Activated CD4-positive, alpha-beta memory T cell treated with anti-CD3 and anti-CD28 coated beads, Interleukin-2, amount 10 ng/mL, durations not matched to agents 7 days and 5 days (primary cell): ENCODE results near the gene ACADSB. TPM values are rescaled to one million over a fixed set of nuclear protein-coding genes. Genes with fewer than 3 reads are reported as not detected.

Source experiments
- CTCF ChIA-PET: fragments of 350-600 bp; sonication (Branson Sonifier 250); formaldehyde crosslinking; loops from one replicate; lab custom pipeline; 2021; ENCODE audit warnings: antibody characterized with exemption, inconsistent platforms; lab: Charles Lee
- POLR2A ChIA-PET: fragments of 350-600 bp; sonication (Branson Sonifier 250); formaldehyde crosslinking; loops from one replicate; lab custom pipeline; 2021; ENCODE audit warnings: antibody characterized with exemption; lab: Charles Lee
- DNase-seq: peaks from one replicate; pipeline ENCODE4 v3.0.0-alpha.2; 2020
- H3K27ac Mint-ChIP-seq: one replicate; pipeline ENCODE4 v1.8.0; 2021; ENCODE audit warnings: mild to moderate bottlenecking, mixed read lengths
- H3K27me3 Mint-ChIP-seq: one replicate; pipeline ENCODE4 v1.8.0; 2021; ENCODE audit warnings: mixed read lengths
- H3K36me3 Mint-ChIP-seq: one replicate; pipeline ENCODE4 v1.8.0; 2021; ENCODE audit warnings: low read depth, mixed read lengths
- H3K4me1 Mint-ChIP-seq: one replicate; pipeline ENCODE4 v1.8.0; 2021; ENCODE audit warnings: mixed read lengths
- H3K4me3 Mint-ChIP-seq: one replicate; pipeline ENCODE4 v1.8.0; 2021; ENCODE audit warnings: mild to moderate bottlenecking, mixed read lengths
- H3K9me3 Mint-ChIP-seq: one replicate; pipeline ENCODE4 v1.8.0; 2021; ENCODE audit warnings: mixed read lengths
- total RNA-seq, 2 experiments: library from RNA; stranded (reverse); gene quantifications; one replicate each; pipeline ENCODE4 v1.2.3, GENCODE V29; 2021

Gene ACADSB
- total RNA-seq, 2 experiments from 2014 or later: 21.2 to 21.7 TPM

- no peaks in the 10 kb centered on the region for H3K9me3 Mint-ChIP-seq
- H3K4me1 Mint-ChIP-seq: no peaks in the 10 kb centered on the region
- H3K27ac Mint-ChIP-seq: no peak overlapping the region
- ChIA-PET CTCF (no interaction called here), POLR2A (no interaction called here)
- no peak for DNase-seq
- peaks cover 18% of the 10 kb centered on the region for H3K27me3 Mint-ChIP-seq
- H3K4me3 Mint-ChIP-seq: no peak overlapping the region
- no peaks in the 10 kb centered on the region for H3K36me3 Mint-ChIP-seq
These were observed 53.1 kb downstream of the ACADSB start for GRCh38 chr10:123061865-123062264.

- no peak for DNase-seq
- ChIA-PET CTCF (no interaction called here), POLR2A (no interaction called here)
- peaks cover 18% of the 10 kb centered on the region for H3K27me3 Mint-ChIP-seq
- H3K4me1 Mint-ChIP-seq: no peaks in the 10 kb centered on the region
- H3K36me3 Mint-ChIP-seq: no peaks in the 10 kb centered on the region
- H3K27ac Mint-ChIP-seq: no peak overlapping the region
- H3K9me3 Mint-ChIP-seq: no peaks in the 10 kb centered on the region
- no peak overlapping the region for H3K4me3 Mint-ChIP-seq
These were observed 53.9 kb downstream of the ACADSB start for GRCh38 chr10:123062726-123063125.

- ChIA-PET POLR2A (no interaction called here), CTCF (interaction anchor here (0.7 kb wide), 1 partner anchor 47 kb away, joined by 3 read pairs; no protein-coding TSS in a partner anchor)
- no peak for DNase-seq
- Mint-ChIP-seq H3K27ac (no peak overlapping the region), H3K4me3 (no peak overlapping the region), H3K4me1 (no peaks in the 10 kb centered on the region), H3K9me3 (no peaks in the 10 kb centered on the region), H3K36me3 (no peaks in the 10 kb centered on the region), H3K27me3 (peaks cover 25% of the 10 kb centered on the region)
These were observed 59.5 kb downstream of the ACADSB start for GRCh38 chr10:123068087-123068853.

GRCh38 chr10:123069246-123069986, 60.6 kb downstream of the ACADSB start:
- CTCF ChIA-PET: interaction anchor here (0.7 kb wide), 1 partner anchor 48 kb away, joined by 3 read pairs; no protein-coding TSS in a partner anchor
- POLR2A ChIA-PET: no interaction called here

GRCh38 chr10:123073187-123073586, 64.4 kb downstream of the ACADSB start:
- Mint-ChIP-seq H3K9me3 (no peaks in the 10 kb centered on the region), H3K4me3 (no peak overlapping the region), H3K4me1 (no peaks in the 10 kb centered on the region), H3K27ac (no peak overlapping the region), H3K36me3 (no peaks in the 10 kb centered on the region), H3K27me3 (peaks cover 21% of the 10 kb centered on the region)
- ChIA-PET POLR2A (no interaction called here), CTCF (no interaction called here)
- DNase-seq: no peak

More at GRCh38 chr10:123069246-123069986, 60.6 kb downstream of the ACADSB start:
- H3K27me3 Mint-ChIP-seq: peaks cover 24% of the 10 kb centered on the region
- no peaks in the 10 kb centered on the region for H3K9me3 Mint-ChIP-seq
- no peaks in the 10 kb centered on the region for H3K36me3 Mint-ChIP-seq
- no peak overlapping the region for H3K4me3 Mint-ChIP-seq
- no peak overlapping the region for H3K27ac Mint-ChIP-seq
- DNase-seq: no peak
- no peaks in the 10 kb centered on the region for H3K4me1 Mint-ChIP-seq

GRCh38 chr10:123074215-123074614, 65.4 kb downstream of the ACADSB start:
- peaks cover 16% of the 10 kb centered on the region for H3K27me3 Mint-ChIP-seq
- CTCF ChIA-PET: no interaction called here
- no peak overlapping the region for H3K27ac Mint-ChIP-seq
- H3K4me3 Mint-ChIP-seq: no peak overlapping the region
- POLR2A ChIA-PET: no interaction called here
- DNase-seq: no peak
- H3K9me3 Mint-ChIP-seq: no peaks in the 10 kb centered on the region
- H3K36me3 Mint-ChIP-seq: no peaks in the 10 kb centered on the region
- no peaks in the 10 kb centered on the region for H3K4me1 Mint-ChIP-seq

- Mint-ChIP-seq H3K4me3 (no peak overlapping the region), H3K27ac (no peak overlapping the region), H3K27me3 (peaks cover 10% of the 10 kb centered on the region), H3K36me3 (no peaks in the 10 kb centered on the region), H3K4me1 (no peaks in the 10 kb centered on the region), H3K9me3 (peaks cover 6% of the 10 kb centered on the region)
- ChIA-PET CTCF (no interaction called here), POLR2A (no interaction called here)
- DNase-seq: no peak
These were observed 73.1 kb downstream of the ACADSB start for GRCh38 chr10:123081896-123082295.

GRCh38 chr10:123083811-123084210, 75.0 kb downstream of the ACADSB start:
- CTCF ChIA-PET: no interaction called here
- H3K36me3 Mint-ChIP-seq: no peaks in the 10 kb centered on the region
- POLR2A ChIA-PET: no interaction called here

GRCh38 chr10:123086281-123086680, 77.5 kb downstream of the ACADSB start:
- Mint-ChIP-seq H3K9me3 (peaks cover 6% of the 10 kb centered on the region), H3K27ac (no peak overlapping the region), H3K4me3 (no peak overlapping the region), H3K27me3 (peaks cover 5% of the 10 kb centered on the region), H3K4me1 (no peaks in the 10 kb centered on the region), H3K36me3 (no peaks in the 10 kb centered on the region)
- CTCF ChIA-PET: no interaction called here
- POLR2A ChIA-PET: no interaction called here
- no peak for DNase-seq

More at GRCh38 chr10:123083811-123084210, 75.0 kb downstream of the ACADSB start:
- H3K27me3 Mint-ChIP-seq: peaks cover 5% of the 10 kb centered on the region
- H3K4me3 Mint-ChIP-seq: no peak overlapping the region
- no peak overlapping the region for H3K27ac Mint-ChIP-seq
- no peak for DNase-seq
- H3K4me1 Mint-ChIP-seq: no peaks in the 10 kb centered on the region
- H3K9me3 Mint-ChIP-seq: peaks cover 6% of the 10 kb centered on the region

GRCh38 chr10:123087348-123087747, 78.5 kb downstream of the ACADSB start:
- Mint-ChIP-seq H3K4me3 (no peak overlapping the region), H3K4me1 (no peaks in the 10 kb centered on the region), H3K27me3 (peaks cover 5% of the 10 kb centered on the region), H3K36me3 (no peaks in the 10 kb centered on the region), H3K9me3 (peaks cover 6% of the 10 kb centered on the region), H3K27ac (no peak overlapping the region)
- DNase-seq: no peak
- ChIA-PET CTCF (no interaction called here), POLR2A (no interaction called here)

- peaks cover 5% of the 10 kb centered on the region for H3K27me3 Mint-ChIP-seq
- no peak overlapping the region for H3K27ac Mint-ChIP-seq
- no peak for DNase-seq
- no peaks in the 10 kb centered on the region for H3K36me3 Mint-ChIP-seq
- CTCF ChIA-PET: no interaction called here
- peaks cover 6% of the 10 kb centered on the region for H3K9me3 Mint-ChIP-seq
- no peak overlapping the region for H3K4me3 Mint-ChIP-seq
- H3K4me1 Mint-ChIP-seq: no peaks in the 10 kb centered on the region
- POLR2A ChIA-PET: no interaction called here
These were observed 79.0 kb downstream of the ACADSB start for GRCh38 chr10:123087786-123088185.

- Mint-ChIP-seq H3K4me1 (no peaks in the 10 kb centered on the region), H3K9me3 (no peaks in the 10 kb centered on the region), H3K36me3 (no peaks in the 10 kb centered on the region), H3K4me3 (no peak overlapping the region), H3K27me3 (peaks cover 6% of the 10 kb centered on the region), H3K27ac (no peak overlapping the region)
- no peak for DNase-seq
- CTCF ChIA-PET: no interaction called here
- POLR2A ChIA-PET: no interaction called here
These were observed 84.0 kb downstream of the ACADSB start for GRCh38 chr10:123092635-123093414.

GRCh38 chr10:123093489-123093888, 84.7 kb downstream of the ACADSB start:
- DNase-seq: no peak
- H3K36me3 Mint-ChIP-seq: no peaks in the 10 kb centered on the region
- peaks cover 6% of the 10 kb centered on the region for H3K27me3 Mint-ChIP-seq
- H3K9me3 Mint-ChIP-seq: no peaks in the 10 kb centered on the region
- no peaks in the 10 kb centered on the region for H3K4me1 Mint-ChIP-seq
- CTCF ChIA-PET: no interaction called here
- H3K27ac Mint-ChIP-seq: no peak overlapping the region
- POLR2A ChIA-PET: no interaction called here
- H3K4me3 Mint-ChIP-seq: no peak overlapping the region
